Measurements from ENCODE around the gene ZDHHC1.
A peak's percentile ranks its signal among the peaks of the same experiment; 100 is the strongest.

ZDHHC1 gene

GRCh38 chr16:67392301-67393059 lies 23.8 kb downstream of the ZDHHC1 start:
- Mint-ChIP-seq H3K27me3 (ENCODE audit: low read depth) (peaks cover 18% of the 10 kb centered on the region), H3K4me3 (peak overlapping the region; percentile 78 to 83 (median 79)), H3K36me3 (ENCODE audit: low read depth) (no peaks in the 10 kb centered on the region), H3K4me1 (peaks cover 36% of the 10 kb centered on the region), H3K27ac (peak overlapping the region; percentile 36 to 83 (median 77)), H3K9me3 (no peaks in the 10 kb centered on the region)
- TF ChIP-seq, protein P1, sequence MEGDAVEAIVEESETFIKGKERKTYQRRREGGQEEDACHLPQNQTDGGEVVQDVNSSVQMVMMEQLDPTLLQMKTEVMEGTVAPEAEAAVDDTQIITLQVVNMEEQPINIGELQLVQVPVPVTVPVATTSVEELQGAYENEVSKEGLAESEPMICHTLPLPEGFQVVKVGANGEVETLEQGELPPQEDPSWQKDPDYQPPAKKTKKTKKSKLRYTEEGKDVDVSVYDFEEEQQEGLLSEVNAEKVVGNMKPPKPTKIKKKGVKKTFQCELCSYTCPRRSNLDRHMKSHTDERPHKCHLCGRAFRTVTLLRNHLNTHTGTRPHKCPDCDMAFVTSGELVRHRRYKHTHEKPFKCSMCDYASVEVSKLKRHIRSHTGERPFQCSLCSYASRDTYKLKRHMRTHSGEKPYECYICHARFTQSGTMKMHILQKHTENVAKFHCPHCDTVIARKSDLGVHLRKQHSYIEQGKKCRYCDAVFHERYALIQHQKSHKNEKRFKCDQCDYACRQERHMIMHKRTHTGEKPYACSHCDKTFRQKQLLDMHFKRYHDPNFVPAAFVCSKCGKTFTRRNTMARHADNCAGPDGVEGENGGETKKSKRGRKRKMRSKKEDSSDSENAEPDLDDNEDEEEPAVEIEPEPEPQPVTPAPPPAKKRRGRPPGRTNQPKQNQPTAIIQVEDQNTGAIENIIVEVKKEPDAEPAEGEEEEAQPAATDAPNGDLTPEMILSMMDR (IDR thresholded peaks at IDR 0.05; ENCODE audit: unreplicated experiment in 3 of 3), result no peak

DNA sequence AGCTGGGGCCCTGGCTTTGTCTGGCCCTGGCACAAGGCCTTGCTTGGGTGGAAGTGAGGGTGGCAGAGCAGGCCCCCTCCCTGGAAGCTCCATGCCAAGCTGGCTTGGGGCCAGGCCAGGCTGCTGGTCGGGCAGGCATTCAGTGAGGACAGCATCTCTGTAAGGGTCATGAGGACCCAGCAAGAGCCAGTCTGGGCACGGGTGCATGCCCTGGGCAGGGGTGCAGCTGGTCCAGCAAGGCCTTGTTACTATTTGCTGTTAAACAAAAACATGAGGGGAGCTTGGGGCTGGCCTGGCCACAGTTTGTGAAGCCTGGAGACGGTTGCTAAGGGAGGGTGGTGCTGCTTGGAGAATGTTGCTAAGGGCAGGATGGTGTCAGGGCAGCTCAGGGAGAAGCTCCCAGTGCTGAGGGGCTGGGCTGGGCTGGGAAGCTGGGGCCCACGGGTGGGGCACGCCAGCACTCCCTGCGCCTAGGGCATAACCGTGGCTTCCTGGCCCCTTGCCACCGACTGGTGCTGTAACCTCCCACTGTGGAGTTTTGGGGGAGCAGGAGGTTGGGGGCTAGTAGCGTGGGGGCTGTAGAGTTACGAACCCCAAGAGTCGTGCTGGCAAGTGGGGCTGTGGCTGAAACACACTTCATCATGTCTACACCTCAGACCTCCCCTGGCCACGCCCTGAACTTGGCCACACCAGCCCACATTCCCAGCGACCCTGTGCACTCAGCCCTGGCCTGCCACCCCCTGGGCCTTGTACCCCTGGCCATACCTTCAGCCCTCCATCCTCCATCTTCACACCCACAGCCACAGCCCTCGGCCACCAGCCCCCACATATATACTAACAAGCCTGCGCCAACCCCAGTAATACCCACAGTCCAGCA lies 24.6 kb downstream of the ZDHHC1 start:
- Mint-ChIP-seq H3K9me3 (no peaks in the 10 kb centered on the region), H3K4me1 (peaks cover 31% of the 10 kb centered on the region), H3K4me3 (peak overlapping the region; percentile 78 to 83 (median 79)), H3K27me3 (ENCODE audit: low read depth) (peaks cover 18% of the 10 kb centered on the region), H3K27ac (peak overlapping the region; percentile 36 to 83 (median 77)), H3K36me3 (ENCODE audit: low read depth) (no peaks in the 10 kb centered on the region)
- TF ChIP-seq, protein P1 (IDR thresholded peaks at IDR 0.05; ENCODE audit: unreplicated experiment in 3 of 3), result no peak

DNA sequence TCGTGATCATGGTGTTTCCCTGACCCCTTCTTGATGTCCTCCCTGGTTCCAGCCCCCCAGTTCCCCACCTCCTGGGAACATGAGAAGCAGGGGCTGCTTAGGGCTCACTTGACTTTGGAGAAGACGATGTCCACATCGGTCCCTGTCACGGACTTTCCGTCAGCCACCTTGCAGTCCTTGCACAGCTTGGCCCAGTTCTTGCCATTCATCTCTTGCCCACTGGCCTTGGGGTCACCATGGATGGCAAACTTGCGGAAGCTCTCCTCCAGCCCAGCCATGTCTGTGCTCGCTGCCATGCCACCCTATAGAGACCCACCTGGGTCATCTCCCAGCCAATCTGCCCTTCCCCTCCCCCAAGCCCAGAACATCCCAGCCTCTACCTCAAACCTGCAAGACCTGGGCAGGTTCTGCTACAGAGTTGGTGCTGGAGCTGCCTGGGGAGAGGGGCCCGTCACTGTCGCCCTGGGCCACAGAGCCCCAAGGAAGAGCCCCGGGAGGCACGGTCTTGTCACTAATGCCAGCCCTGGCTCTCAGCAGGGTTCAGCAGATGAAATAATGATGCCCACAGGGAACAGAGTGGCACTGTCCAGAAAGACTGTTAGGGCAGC lies 25.4 kb downstream of the ZDHHC1 start:
- Mint-ChIP-seq H3K36me3 (ENCODE audit: low read depth) (no peaks in the 10 kb centered on the region), H3K27ac (no peak overlapping the region), H3K4me1 (peaks cover 30% of the 10 kb centered on the region), H3K9me3 (no peaks in the 10 kb centered on the region), H3K27me3 (ENCODE audit: low read depth) (peaks cover 18% of the 10 kb centered on the region), H3K4me3 (peak overlapping the region in 2 of 3 experiments; percentile 14 to 69)
- TF ChIP-seq, protein P1 (IDR thresholded peaks at IDR 0.05; ENCODE audit: unreplicated experiment in 3 of 3), result no peak

GRCh38 chr16:67389911-67390815 lies 26.1 kb downstream of the ZDHHC1 start:
- Mint-ChIP-seq H3K4me1 (peaks cover 23% of the 10 kb centered on the region), H3K9me3 (no peaks in the 10 kb centered on the region), H3K36me3 (ENCODE audit: low read depth) (no peaks in the 10 kb centered on the region), H3K4me3 (peak overlapping the region; percentile 42 to 54 (median 45)), H3K27me3 (ENCODE audit: low read depth) (peaks cover 12% of the 10 kb centered on the region), H3K27ac (peak overlapping the region in 1 of 3 experiments; percentile 59)
- TF ChIP-seq, protein P1 (IDR thresholded peaks at IDR 0.05; ENCODE audit: unreplicated experiment in 3 of 3), result no peak

GRCh38 chr16:67388591-67388990 lies 27.7 kb downstream of the ZDHHC1 start:
- Mint-ChIP-seq H3K4me3 (peak overlapping the region in 2 of 3 experiments; percentile 41 to 61), H3K4me1 (peaks cover 18% of the 10 kb centered on the region), H3K9me3 (no peaks in the 10 kb centered on the region)

More at GRCh38 chr16:67388591-67388990, 27.7 kb downstream of the ZDHHC1 start:
- Mint-ChIP-seq H3K27ac (peak overlapping the region in 1 of 3 experiments; percentile 30), H3K27me3 (ENCODE audit: low read depth) (peaks cover 8% of the 10 kb centered on the region), H3K36me3 (ENCODE audit: low read depth) (no peaks in the 10 kb centered on the region)
- TF ChIP-seq, protein P1 (IDR thresholded peaks at IDR 0.05; ENCODE audit: unreplicated experiment in 3 of 3), result no peak
